Neuron (in vitro differentiated cells): Measurements from ENCODE around the gene CCDC7.
"Not testable (repeated sequence)": the region's sequence is repeated elsewhere in the genome, so short reads cannot be mapped to it uniquely, and the experiment has no call there.

Source experiments
- H2AFZ ChIP-seq: one replicate; pipeline ENCODE4 v1.6.1; 2013; ENCODE audit warnings: low read depth, mild to moderate bottlenecking, inconsistent platforms, low read length, moderate library complexity
- H3K27me3 ChIP-seq: one replicate; pipeline ENCODE4 v1.6.1; 2013; ENCODE audit warnings: low read length; ENCODE audit not compliant: insufficient read depth
- H3K36me3 ChIP-seq: one replicate; pipeline ENCODE4 v1.6.1; 2013; ENCODE audit warnings: low read length; ENCODE audit not compliant: insufficient read depth
- H3K4me1 ChIP-seq: one replicate; pipeline ENCODE4 v1.6.1; 2013; ENCODE audit warnings: low read length; ENCODE audit not compliant: insufficient read depth
- H3K4me3 ChIP-seq: 2 replicates; pipeline ENCODE4 v1.5.1; 2013; ENCODE audit warnings: mild to moderate bottlenecking, low read length, moderate library complexity
- H3K9me3 ChIP-seq: one replicate; pipeline ENCODE4 v1.6.1; 2013; ENCODE audit warnings: low read length

The CCDC7 gene

GRCh38 chr10:32699683-32700082, 253.7 kb downstream of the CCDC7 start:
- H3K4me1 ChIP-seq, H3K4me3 ChIP-seq, H3K27me3 ChIP-seq, H3K9me3 ChIP-seq, H2AFZ ChIP-seq, H3K36me3 ChIP-seq: not testable (repeated sequence)

DNA sequence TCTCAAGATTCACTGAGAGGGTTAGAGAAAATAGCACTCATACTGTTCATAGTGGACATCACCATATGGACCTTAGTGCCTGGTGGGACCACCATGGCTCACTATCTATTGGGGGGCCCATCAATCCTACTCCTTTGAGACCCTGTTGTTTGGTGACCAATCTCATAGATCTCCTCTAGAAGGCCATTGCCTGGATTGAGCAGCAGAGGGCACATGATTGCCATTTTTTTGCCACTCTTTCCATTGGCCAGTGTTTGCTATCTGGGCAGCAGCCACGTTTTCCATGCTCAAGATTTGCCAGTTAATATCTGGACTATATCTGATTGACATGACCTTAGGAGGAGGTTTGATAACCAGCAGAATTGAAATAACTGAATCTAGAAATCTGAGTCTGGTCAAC, 267.6 kb downstream of the CCDC7 start:
- H2AFZ ChIP-seq, result no peak overlapping the region

GRCh38 chr10:32731527-32731926, 285.6 kb downstream of the CCDC7 start:
- Histone ChIP-seq H3K27me3 (no peaks in the 10 kb centered on the region), H3K9me3 (no peaks in the 10 kb centered on the region), H3K4me1 (no peaks in the 10 kb centered on the region), H3K4me3 (no peak overlapping the region), H2AFZ (no peak overlapping the region), H3K36me3 (no peaks in the 10 kb centered on the region)

More for the DNA sequence above, 267.6 kb downstream of the CCDC7 start:
- Histone ChIP-seq H3K9me3 (no peaks in the 10 kb centered on the region), H3K36me3 (no peaks in the 10 kb centered on the region), H3K27me3 (no peaks in the 10 kb centered on the region), H3K4me1 (no peaks in the 10 kb centered on the region), H3K4me3 (no peak overlapping the region)

- Histone ChIP-seq H2AFZ (no peak overlapping the region), H3K9me3 (no peaks in the 10 kb centered on the region), H3K4me1 (no peaks in the 10 kb centered on the region), H3K4me3 (no peak overlapping the region), H3K27me3 (no peaks in the 10 kb centered on the region), H3K36me3 (no peaks in the 10 kb centered on the region)
Measured at GRCh38 chr10:32738958-32739357, 293.0 kb downstream of the CCDC7 start.

DNA sequence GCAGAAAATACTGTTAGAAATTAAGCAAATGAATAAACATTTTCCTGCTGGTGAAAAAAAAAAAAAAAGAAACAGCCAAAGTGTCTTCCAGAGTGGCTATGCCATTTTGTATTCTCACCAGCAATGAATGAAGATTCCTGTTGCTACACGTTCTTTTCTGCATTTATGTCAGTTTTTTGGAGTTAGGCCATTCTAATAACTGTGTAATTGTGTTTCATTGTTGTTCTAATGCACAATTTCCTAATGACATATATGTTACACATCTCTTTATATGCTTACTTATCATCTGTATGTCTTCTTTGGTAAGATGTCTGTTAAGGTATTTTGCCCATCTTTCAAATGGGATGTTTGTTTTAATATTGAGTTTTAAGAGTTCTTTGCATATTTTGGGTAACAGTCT, 298.4 kb downstream of the CCDC7 start:
- Histone ChIP-seq H3K36me3 (no peaks in the 10 kb centered on the region), H3K4me3 (no peak overlapping the region), H3K9me3 (peaks cover 6% of the 10 kb centered on the region), H3K4me1 (no peaks in the 10 kb centered on the region), H3K27me3 (no peaks in the 10 kb centered on the region), H2AFZ (no peak overlapping the region)

DNA sequence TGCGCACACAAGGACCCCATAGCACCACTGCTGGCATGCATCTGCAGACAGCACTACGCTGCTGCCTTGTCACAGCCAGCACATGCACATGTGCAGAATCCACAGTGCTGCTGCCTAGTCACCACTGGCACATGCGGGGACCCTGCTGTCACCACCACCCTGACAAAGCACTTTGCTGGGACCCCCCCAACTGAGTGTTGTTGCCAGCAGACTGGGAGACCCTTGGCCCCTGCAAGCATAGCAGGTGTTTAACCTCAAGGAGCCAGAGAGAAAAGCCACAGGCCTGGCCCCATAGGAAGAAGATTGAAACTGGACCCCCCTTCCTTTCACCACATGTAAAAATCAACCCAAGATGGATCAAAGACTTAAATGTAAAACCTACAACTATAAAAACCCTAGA, 300.9 kb downstream of the CCDC7 start:
- H2AFZ ChIP-seq, result no peak overlapping the region
- H3K9me3 ChIP-seq, result peaks cover 6% of the 10 kb centered on the region
- no peak overlapping the region for H3K4me3 ChIP-seq
- no peaks in the 10 kb centered on the region for H3K36me3 ChIP-seq
- H3K27me3 ChIP-seq, result no peaks in the 10 kb centered on the region
- no peaks in the 10 kb centered on the region for H3K4me1 ChIP-seq

- Histone ChIP-seq H3K36me3 (no peaks in the 10 kb centered on the region), H3K9me3 (peaks cover 6% of the 10 kb centered on the region), H3K27me3 (no peaks in the 10 kb centered on the region), H2AFZ (no peak overlapping the region), H3K4me3 (no peak overlapping the region), H3K4me1 (no peaks in the 10 kb centered on the region)
Measured at GRCh38 chr10:32751582-32751981, 305.6 kb downstream of the CCDC7 start.

DNA sequence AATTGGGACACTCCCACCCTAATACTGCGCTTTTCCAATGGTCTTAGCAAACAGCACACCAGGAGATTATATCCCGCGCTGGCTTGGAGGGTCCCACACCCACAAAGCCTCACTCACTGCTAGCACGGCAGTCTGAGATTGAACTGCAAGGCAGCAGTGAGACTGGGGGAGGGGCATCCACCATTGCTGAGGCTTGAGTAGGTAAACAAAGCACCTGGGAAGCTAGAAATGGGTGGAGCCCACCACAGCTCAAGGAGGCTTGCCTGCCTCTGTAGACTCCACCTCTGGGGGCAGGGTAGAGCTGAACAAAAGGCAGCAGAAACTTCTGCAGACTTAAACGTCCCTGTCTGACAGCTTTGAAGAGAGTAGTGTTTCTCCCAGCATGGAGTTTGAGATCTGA, 309.0 kb downstream of the CCDC7 start:
- H3K4me3 ChIP-seq, H2AFZ ChIP-seq, H3K4me1 ChIP-seq, H3K27me3 ChIP-seq, H3K9me3 ChIP-seq, H3K36me3 ChIP-seq: not testable (repeated sequence)

GRCh38 chr10:32771217-32771616, 325.3 kb downstream of the CCDC7 start:
- Histone ChIP-seq H3K4me1 (no peaks in the 10 kb centered on the region), H3K27me3 (no peaks in the 10 kb centered on the region), H2AFZ (no peak overlapping the region), H3K4me3 (no peak overlapping the region), H3K9me3 (peaks cover 7% of the 10 kb centered on the region), H3K36me3 (no peaks in the 10 kb centered on the region)

DNA sequence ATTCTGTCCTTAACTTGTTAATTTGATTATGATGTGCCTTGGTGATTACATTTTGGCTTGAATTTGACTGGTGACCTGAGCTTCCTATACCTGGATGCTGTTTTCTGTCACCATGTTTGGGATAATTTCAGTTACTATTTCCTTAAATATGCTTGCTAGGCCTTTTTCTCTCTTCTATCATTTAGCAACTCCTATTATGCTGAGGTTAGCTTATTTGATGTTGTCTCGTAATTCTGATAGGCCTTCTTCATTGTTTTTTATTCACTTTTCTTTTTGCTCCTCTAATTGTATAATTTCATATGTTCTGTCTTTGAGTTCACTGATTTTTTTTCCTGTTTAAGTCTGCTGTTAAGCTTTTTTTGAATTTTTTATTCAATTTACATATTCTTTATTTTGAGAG, 327.2 kb downstream of the CCDC7 start:
- Histone ChIP-seq H2AFZ (no peak overlapping the region), H3K27me3 (no peaks in the 10 kb centered on the region), H3K4me3 (no peak overlapping the region), H3K9me3 (peaks cover 7% of the 10 kb centered on the region), H3K36me3 (no peaks in the 10 kb centered on the region), H3K4me1 (no peaks in the 10 kb centered on the region)

- no peak overlapping the region for H3K4me3 ChIP-seq
- H3K9me3 ChIP-seq, result no peaks in the 10 kb centered on the region
- H2AFZ ChIP-seq, result no peak overlapping the region
Measured at GRCh38 chr10:32786968-32787367, 341.0 kb downstream of the CCDC7 start.

GRCh38 chr10:32787690-32788284, 341.8 kb downstream of the CCDC7 start:
- H3K4me1 ChIP-seq, result no peaks in the 10 kb centered on the region
- no peaks in the 10 kb centered on the region for H3K9me3 ChIP-seq
- H3K27me3 ChIP-seq, result no peaks in the 10 kb centered on the region
- no peak overlapping the region for H3K4me3 ChIP-seq
- H2AFZ ChIP-seq, result no peak overlapping the region
- H3K36me3 ChIP-seq, result no peaks in the 10 kb centered on the region

More at GRCh38 chr10:32786968-32787367, 341.0 kb downstream of the CCDC7 start:
- Histone ChIP-seq H3K27me3 (no peaks in the 10 kb centered on the region), H3K36me3 (no peaks in the 10 kb centered on the region), H3K4me1 (no peaks in the 10 kb centered on the region)

DNA sequence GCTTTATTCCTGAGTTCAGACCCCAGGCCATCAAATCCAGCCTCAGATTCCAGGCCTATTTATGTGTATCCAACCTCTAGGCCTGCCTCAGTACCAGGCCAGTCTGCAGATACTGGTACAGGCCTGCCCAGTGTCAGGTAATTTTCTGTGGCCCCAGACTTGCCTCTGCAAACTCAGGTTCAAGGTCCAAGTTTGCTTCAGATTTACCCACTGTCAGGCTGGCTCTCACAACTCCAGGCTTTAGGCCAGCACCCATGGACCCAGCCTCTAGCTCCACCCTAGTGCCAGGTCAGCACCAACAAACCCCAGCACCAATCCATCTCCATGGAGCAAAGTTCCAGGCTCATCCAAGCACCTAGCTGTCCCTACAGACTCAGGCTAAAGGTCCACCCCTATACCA, 342.4 kb downstream of the CCDC7 start:
- H2AFZ ChIP-seq, result no peak overlapping the region
- H3K9me3 ChIP-seq, result no peaks in the 10 kb centered on the region
- no peaks in the 10 kb centered on the region for H3K27me3 ChIP-seq
- no peaks in the 10 kb centered on the region for H3K36me3 ChIP-seq
- no peak overlapping the region for H3K4me3 ChIP-seq
- H3K4me1 ChIP-seq, result no peaks in the 10 kb centered on the region

GRCh38 chr10:32790483-32790882, 344.5 kb downstream of the CCDC7 start:
- no peak overlapping the region for H2AFZ ChIP-seq
- H3K36me3 ChIP-seq, result no peaks in the 10 kb centered on the region
- no peak overlapping the region for H3K4me3 ChIP-seq
- no peaks in the 10 kb centered on the region for H3K4me1 ChIP-seq
- no peaks in the 10 kb centered on the region for H3K27me3 ChIP-seq
- no peaks in the 10 kb centered on the region for H3K9me3 ChIP-seq
